Inflammatory macrophage treated with lipopolysaccharide for 4 hours (primary cell): ENCODE results near the gene VPS4A.
"Not testable (repeated sequence)": the region's sequence is repeated elsewhere in the genome, so short reads cannot be mapped to it uniquely, and the experiment has no call there.

Experiments used
- DNase-seq: peaks from one replicate; pipeline ENCODE4 v3.0.0-alpha.2; 2020

VPS4A gene

GRCh38 chr16:69310653-69311532 lies at the start of gene VPS4A:
Gene VPS4A, plus strand, starts transcription at chr16:69311350. Its CDS starts 162 bp downstream, at chr16:69311512.
- DNase-seq, result peak; percentile 95

GRCh38 chr16:69266334-69267063 lies 44.7 kb upstream of the VPS4A start:
- DNase-seq, result no peak

- no peak for DNase-seq
These were observed 43.5 kb upstream of the VPS4A start for GRCh38 chr16:69267633-69268032.

- no peak for DNase-seq
These were observed 40.8 kb upstream of the VPS4A start for GRCh38 chr16:69270395-69270794.

- DNase-seq, result no peak
These were observed 40.3 kb upstream of the VPS4A start for GRCh38 chr16:69270831-69271230.

GRCh38 chr16:69273009-69273408 lies 38.1 kb upstream of the VPS4A start:
- DNase-seq, result no peak

GRCh38 chr16:69274699-69275235 lies 36.4 kb upstream of the VPS4A start:
- DNase-seq, result no peak

GRCh38 chr16:69276148-69277115 lies 34.7 kb upstream of the VPS4A start:
- no peak for DNase-seq

- no peak for DNase-seq
These were observed 33.7 kb upstream of the VPS4A start for GRCh38 chr16:69277413-69277812.

GRCh38 chr16:69283851-69284250 lies 27.3 kb upstream of the VPS4A start:
- no peak for DNase-seq

GRCh38 chr16:69285240-69285639 lies 25.9 kb upstream of the VPS4A start:
- no peak for DNase-seq

- DNase-seq, result peak; percentile 70
These were observed 24.0 kb upstream of the VPS4A start for GRCh38 chr16:69286941-69287713.

- not testable (repeated sequence) for DNase-seq
These were observed 19.5 kb upstream of the VPS4A start for GRCh38 chr16:69291657-69292056.

- DNase-seq, result no peak
These were observed 17.7 kb upstream of the VPS4A start for GRCh38 chr16:69293401-69293800.

- DNase-seq, result no peak
These were observed 17.1 kb upstream of the VPS4A start for GRCh38 chr16:69294051-69294450.

- not testable (repeated sequence) for DNase-seq
These were observed 14.4 kb upstream of the VPS4A start for GRCh38 chr16:69296771-69297170.

- no peak for DNase-seq
These were observed 12.9 kb upstream of the VPS4A start for GRCh38 chr16:69298261-69298660.

- no peak for DNase-seq
These were observed 10.0 kb upstream of the VPS4A start for GRCh38 chr16:69301187-69301586.

- no peak for DNase-seq
These were observed 9.3 kb upstream of the VPS4A start for GRCh38 chr16:69301861-69302260.

- DNase-seq, result no peak
These were observed 8.8 kb upstream of the VPS4A start for GRCh38 chr16:69302301-69302700.

- DNase-seq, result no peak
These were observed 5.1 kb upstream of the VPS4A start for GRCh38 chr16:69306031-69306430.

GRCh38 chr16:69307091-69307490 lies 4.1 kb upstream of the VPS4A start:
- no peak for DNase-seq
